IPS-18c (cell line): Measurements from ENCODE around the gene HSPA4.
"Not testable (repeated sequence)": the region's sequence is repeated elsewhere in the genome, so short reads cannot be mapped to it uniquely, and the experiment has no call there.

ENCODE experiments used
- H3K4me3 ChIP-seq: 2 replicates; pipeline ENCODE4 v1.7.0; 2013; ENCODE audit warnings: low read depth, mild to moderate bottlenecking, low read length, moderate library complexity; ENCODE audit not compliant: insufficient read depth
- H3K9me3 ChIP-seq: one replicate; pipeline ENCODE4 v1.6.1; 2013; ENCODE audit warnings: mild to moderate bottlenecking, low read length, moderate library complexity; ENCODE audit not compliant: control insufficient read depth, insufficient read depth

The HSPA4 gene

DNA sequence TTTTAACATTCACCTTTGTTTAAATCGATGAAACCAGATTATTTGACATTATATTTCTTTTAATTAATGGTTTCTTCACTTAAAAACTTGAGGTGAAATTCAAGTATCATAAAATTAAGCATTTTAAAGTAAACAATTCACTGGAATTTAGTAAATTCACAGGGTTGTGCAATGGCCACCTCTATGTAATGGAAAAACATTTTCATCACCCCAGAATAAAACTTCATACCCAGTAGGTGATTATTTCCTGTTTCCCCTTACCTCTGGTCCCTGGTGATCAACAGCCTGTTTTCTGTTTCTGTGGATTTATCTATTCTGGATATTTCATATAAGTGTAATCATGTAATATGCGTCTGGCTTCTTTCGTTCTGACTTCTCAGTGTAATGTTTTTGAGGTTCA lies 27.2 kb downstream of the HSPA4 start:
- H3K9me3 ChIP-seq, result no peaks in the 10 kb centered on the region

DNA sequence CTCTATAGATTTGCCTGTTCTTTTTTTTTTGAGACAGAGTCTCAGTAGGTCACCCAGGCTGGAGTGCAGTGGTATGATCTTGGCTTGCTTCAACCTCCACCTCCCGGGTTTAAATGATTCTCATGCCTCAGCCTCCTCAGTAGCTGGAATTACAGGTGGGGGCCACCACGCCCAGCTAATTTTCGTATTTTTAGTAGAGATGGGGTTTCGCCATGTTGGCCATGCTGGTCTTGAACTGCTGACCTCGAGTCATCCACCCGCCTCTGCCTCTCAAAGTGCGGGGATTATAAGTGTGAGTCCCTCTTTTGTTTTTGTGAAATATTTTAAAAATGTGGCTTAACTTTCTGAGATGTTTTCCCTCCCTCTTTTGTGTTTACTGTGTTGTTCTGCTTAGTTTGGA lies 29.2 kb downstream of the HSPA4 start:
- Histone ChIP-seq H3K9me3 (no peaks in the 10 kb centered on the region), H3K4me3 (no peak overlapping the region)

More for the DNA sequence above, 27.2 kb downstream of the HSPA4 start:
- no peak overlapping the region for H3K4me3 ChIP-seq

DNA sequence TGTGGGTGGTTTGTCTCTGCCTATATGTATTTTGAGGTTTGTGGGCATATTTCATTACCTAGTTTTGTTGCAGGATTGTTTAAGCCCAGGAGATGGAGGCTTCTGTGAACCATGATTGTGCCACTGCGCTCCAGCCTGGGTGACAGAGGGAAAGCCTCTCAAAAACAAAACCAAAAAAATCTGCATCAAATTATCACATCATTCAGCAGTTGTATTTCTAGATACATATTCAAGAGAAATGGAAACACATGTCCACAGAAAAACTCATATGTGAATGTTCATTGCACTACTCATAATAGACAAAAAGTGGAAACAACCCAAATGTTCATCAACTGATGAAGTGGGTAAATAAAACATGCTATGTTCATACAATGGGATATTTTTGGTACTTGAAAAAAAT lies 29.9 kb downstream of the HSPA4 start:
- Histone ChIP-seq H3K4me3 (no peak overlapping the region), H3K9me3 (no peaks in the 10 kb centered on the region)

DNA sequence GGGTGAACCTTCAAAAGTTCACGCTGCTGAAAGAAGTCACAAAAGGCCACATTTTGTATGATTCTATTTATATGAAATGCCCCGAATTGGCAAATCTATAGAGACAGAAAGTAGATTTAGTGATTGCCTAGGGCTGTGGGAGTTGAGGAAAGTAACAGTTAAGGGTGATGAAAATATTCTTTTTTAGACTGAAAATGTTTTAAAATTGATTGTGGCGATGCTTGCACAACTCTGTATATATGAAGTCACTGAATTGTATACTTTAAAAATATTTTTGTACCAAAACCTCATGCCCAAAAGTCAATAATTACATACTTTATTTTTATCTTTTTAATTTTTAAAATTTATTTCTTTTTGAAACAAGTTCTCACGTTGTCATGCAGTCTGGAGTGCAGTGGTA lies 30.3 kb downstream of the HSPA4 start:
- Histone ChIP-seq H3K9me3 (no peaks in the 10 kb centered on the region), H3K4me3 (no peak overlapping the region)

DNA sequence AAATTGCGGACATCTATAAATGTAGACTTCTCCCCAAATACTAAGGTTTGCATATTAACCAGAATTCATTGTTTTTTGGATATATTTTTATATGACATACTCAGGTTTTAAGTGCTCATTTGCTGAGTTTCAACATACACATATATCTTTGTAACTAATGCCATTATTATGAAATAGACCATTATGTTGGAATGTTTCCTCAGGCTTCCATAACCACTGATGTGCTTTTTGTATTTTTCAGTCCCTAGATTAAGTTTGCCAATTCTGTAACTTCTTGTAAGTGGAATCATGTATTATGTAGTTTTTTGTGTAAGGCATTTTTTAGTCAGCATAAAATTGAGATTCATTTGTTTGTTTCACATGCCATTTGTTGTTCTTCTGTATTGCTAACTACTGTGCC lies 32.1 kb downstream of the HSPA4 start:
- H3K9me3 ChIP-seq, result no peaks in the 10 kb centered on the region
- no peak overlapping the region for H3K4me3 ChIP-seq

DNA sequence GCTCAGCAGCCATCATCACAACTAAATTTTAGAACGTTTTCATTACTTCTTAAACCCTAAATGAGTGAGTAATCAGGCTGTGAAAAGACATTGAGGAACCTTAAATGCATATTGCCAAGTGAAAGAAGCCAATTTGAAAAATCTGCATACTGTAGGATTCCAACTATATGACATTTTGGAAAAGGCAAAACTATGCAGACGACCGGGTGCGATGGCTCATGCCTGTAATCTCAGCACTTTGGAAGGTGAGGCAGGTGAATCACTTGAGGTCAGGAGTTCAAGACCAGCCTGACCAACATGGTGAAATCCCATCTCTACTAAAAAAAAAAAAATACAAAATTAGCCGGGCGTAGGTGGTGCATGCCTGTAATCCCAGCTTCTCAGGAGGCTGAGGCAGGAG lies 33.4 kb downstream of the HSPA4 start:
- H3K4me3 ChIP-seq, H3K9me3 ChIP-seq: not testable (repeated sequence)

DNA sequence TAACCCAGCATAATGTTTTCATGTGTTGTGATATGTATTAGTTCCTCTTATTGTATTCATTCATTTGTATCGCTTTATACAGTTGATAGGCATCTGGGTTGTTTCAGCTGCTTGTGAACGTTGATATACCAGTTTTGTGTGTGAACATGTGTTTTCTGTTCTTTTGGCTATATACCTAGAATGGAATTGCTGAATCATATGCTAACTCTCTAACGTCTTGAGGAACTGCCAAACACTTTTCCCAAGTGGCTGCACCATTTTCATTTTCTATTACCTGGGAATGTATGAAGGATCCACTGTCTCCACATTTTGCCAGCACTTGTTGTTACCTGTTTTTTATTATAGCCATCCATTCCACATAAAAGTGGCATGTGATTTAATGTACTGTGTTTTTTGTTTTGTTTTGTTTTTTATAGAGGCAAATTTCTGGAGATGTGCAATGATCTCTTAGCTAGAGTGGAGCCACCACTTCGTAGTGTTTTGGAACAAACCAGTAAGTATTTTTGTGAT lies 34.6 kb downstream of the HSPA4 start:
- Histone ChIP-seq H3K9me3 (no peaks in the 10 kb centered on the region), H3K4me3 (no peak overlapping the region)

DNA sequence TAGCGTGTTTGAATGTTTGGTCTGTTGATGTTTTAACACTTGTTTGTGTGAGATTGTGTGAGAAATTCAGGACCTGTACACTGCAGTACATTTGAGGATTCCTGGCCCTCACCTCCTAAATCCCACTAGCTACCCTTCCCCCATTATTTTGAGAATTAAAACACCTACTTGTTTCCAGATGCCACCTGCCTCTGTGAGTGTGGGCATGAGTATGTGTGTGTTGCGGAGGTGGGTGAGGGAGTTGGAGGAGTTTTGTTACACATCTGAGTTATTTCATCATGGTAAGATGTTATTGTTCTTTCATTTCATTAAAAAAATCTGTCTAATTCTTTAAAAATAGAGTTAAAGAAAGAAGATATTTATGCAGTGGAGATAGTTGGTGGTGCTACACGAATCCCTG lies 36.3 kb downstream of the HSPA4 start:
- H3K9me3 ChIP-seq, result no peaks in the 10 kb centered on the region
- H3K4me3 ChIP-seq, result no peak overlapping the region

DNA sequence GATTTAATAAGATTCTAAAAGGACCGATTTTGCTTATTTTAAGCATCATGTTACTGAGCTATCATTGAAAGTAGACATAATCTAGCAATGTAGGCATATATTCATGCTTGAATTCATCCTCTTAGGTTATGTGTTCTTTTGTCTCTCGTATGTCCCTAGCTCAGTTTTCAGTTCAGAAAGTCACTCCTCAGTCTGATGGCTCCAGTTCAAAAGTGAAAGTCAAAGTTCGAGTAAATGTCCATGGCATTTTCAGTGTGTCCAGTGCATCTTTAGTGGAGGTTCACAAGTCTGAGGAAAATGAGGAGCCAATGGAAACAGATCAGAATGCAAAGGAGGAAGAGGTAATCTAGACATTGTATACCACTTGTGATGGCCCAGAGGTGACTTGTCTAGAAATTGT lies 39.2 kb downstream of the HSPA4 start:
- H3K4me3 ChIP-seq, result no peak overlapping the region
- no peaks in the 10 kb centered on the region for H3K9me3 ChIP-seq

DNA sequence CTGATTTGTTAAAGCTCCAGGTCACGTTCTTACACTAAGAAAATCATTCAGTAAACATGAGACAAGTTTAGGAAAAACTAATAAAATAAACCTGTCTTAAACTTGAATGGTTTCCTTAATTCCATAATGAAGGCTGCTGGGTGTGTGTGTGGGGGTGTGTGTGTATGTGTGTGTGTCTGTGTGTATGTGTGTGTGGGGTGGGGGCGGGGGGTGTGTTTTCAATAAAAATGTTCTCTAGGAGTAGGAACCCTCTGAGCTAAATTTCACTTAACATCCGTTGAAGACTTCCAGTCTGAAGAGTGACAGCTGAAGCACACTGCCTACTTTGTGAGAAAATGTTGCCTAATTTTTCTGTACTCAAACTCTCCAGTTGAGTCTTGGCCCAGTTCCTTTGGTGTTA lies 54.5 kb downstream of the HSPA4 start:
- peaks cover 2% of the 10 kb centered on the region for H3K9me3 ChIP-seq
- no peak overlapping the region for H3K4me3 ChIP-seq

DNA sequence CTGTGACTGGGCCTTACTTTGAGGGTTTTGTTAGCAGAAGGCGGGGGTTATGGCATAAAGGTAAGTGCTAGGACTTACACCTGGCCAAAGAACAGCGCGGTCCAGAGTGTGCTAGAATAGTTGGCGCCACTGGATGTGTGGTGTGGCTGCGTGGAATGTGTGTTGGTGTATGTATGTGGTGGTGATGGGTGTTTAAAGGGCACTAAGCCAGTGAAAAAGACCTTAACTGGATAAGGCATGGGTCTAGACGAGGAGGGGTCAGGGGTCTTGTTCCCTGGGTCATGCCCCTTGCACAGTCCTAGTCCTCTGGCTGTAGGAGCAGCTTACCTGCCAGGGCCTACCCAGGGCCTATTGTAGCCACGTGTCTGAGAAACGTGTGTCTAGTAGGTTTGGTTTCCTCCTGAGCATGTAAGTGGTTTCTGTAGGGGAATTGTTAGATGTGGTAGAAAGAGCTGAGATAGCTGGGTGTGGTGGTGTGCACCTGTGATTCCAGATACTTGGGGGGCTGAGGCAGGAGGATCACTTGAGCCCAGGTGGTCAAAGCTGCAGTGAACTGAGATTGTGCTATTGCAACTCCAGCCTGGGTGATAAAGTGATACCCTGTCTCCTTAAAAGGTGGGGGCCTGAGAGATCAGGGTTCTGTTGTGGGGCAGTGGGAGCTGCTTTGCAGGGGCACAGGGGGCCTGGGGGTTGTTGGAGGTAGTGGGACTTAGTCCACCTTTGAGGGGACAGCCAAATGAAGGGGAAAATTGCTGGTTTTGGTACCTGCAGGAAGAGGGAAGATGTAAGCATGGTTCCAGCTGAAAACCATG lies 55.2 kb downstream of the HSPA4 start:
- H3K4me3 ChIP-seq, result no peak overlapping the region
- peaks cover 2% of the 10 kb centered on the region for H3K9me3 ChIP-seq

DNA sequence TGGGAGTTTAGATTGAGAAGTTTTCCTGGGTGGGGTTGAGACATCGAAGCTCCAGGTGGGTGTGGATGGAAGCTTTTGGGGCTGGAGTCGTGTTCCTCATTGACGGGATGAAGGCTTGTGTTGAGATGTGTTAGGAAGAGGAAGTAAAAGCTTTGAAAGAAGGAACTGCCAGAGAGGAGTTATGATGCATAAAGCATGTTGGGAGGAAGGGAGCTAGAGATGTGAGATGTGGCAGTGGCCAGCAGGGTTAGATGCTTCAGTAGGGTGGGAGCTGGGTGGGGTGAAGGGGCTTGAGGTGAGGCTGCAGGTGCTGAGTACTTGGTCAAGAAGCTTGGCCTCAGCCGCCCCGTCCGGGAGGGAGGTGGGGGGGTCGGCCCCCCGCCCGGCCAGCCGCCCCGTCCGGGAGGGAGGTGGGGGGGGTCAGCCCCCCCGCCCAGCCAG lies 56.7 kb downstream of the HSPA4 start:
- Histone ChIP-seq H3K4me3 (no peak overlapping the region), H3K9me3 (peaks cover 2% of the 10 kb centered on the region)

DNA sequence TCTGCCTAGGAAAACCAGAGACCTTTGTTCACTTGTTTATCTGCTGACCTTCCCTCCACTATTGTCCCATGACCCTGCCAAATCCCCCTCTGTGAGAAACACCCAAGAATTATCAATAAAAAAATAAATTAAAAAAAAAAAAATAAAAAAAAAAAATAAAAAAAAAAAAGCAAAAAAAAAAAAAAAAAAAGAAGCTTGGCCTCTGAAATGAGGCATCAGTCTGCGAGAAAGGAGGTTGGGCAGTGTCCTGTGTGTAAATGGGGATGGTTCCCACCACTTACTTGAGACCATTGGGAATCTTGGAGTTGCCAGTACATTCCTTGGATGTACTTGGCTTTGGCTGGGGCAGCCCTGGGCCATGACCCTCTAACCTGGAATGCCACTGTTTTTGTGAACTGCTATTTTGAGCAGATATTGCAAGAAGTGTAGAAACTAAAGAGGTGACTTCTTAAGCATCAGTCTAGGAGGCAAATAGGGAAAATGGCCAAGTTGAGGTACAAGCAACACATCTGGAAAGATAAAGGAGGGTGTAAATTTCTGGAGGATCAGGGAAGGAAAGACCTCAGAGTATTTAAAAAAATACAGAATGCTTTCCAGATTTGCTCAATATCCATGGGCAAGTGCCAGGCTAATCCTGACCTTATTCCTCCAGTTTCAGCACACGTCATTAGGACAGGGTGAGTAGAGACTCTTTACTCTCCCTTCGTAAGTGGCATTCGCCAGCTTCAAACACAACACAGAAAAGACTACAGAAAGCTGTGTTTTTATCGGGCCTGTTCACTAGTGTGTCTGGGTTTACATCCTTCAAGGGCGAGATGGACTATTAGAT lies 58.1 kb downstream of the HSPA4 start:
- peaks cover 2% of the 10 kb centered on the region for H3K9me3 ChIP-seq
- no peak overlapping the region for H3K4me3 ChIP-seq

DNA sequence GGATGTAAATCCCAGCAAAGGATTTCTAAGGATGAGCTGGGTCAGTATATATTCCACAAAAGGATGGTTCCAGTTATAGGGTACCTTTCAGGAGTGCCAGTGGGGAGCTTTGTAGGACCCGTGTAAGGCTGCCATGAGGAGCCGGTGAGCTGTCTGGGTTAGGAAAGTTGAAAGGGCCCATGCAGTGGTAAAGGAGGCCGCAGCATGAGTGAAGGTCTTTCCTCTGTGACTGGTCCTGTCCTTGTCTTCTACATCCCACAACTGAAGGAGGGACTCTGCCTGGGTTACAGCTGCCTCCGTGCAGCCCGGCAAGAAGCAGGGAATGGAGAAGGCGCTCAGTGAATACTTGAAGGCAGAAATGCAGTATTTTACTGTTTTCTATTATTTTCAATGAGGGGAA lies 58.9 kb downstream of the HSPA4 start:
- Histone ChIP-seq H3K9me3 (peaks cover 2% of the 10 kb centered on the region), H3K4me3 (no peak overlapping the region)

DNA sequence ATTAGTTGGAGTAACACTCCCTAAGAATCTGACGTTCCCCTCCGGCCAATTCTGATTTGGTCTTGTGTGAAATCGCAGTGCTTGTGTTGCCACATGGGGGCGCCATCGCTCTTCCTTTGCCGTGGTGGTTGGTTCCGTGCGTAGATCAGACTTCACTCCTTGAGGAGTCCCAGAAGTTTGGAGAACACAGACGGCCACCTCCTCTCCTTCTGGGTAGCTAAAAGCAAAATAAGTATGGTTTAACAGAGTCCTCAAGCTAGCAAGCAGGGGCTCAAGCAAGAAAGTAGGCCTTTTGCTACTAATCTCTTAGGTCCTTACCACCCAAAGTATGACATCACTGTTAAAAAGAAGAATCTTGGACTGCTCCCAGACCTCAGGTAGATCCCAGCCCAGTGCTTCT lies 59.5 kb downstream of the HSPA4 start:
- peaks cover 2% of the 10 kb centered on the region for H3K9me3 ChIP-seq
- no peak overlapping the region for H3K4me3 ChIP-seq

DNA sequence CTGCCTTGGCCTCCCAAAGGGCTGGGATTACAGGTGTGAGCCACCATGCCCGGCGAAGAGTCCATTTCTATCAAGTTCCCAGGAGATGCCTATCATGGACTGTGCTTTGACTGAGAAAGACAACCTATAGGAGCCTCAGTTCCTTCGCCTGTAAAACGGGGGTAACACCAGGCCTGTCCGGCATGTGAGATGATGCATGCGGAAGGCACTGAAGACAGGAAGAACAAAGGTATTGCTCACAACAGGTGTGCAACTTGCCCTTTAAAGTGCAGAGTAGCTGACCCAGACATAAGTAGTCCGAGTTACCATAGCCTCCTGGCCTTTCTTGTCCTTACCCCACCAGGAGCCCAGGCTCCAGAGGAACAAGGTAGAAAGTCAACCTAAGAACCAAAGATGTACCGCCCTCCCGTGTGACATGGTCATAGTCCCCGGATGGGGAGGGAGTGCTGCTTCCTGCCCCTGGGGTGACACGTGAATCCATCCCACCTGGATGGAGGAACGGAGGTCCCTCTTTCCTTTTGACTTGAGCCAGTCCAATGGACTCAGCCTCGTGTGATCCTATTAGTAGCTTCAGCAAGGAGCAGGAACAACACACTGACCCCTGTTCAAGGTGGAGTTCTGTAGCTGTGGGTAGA lies 60.3 kb downstream of the HSPA4 start:
- H3K9me3 ChIP-seq, result no peaks in the 10 kb centered on the region
- H3K4me3 ChIP-seq, result no peak overlapping the region

DNA sequence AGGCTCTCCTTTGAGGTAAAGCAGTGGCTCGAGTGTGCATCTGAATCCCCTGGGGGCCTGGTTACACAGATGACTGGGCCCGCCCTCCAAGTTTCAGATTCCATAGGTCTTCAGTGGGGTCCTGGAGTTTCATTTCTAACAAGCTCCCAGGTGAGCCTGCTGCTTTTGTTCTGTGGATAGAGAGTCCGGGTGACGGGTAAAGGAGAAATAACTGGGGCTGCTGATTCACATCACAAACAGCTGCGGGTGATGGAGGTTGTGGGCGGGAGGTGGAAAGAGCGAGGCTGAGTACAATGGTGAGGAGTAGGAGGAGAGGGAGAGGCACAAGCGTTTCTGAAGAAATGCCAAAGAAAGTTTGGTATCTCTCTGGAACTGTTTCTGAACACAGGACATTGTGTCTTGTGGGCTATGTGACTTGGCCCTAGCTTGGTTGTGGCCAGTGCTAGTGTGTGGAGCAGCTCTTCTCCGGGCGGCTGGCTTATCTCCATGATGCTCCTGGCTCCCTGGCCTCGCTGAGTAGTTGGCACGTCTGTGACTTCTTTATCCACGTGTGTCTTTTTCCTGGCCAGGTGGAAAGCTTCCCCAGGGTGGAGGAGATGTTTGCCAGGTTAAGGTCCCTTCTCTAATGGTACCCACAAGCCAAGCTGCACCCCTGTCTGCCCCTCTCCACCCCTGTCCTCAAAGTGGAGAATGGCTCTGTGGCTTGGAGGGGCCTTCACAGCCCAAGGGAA lies 61.7 kb downstream of the HSPA4 start:
- H3K9me3 ChIP-seq, result no peaks in the 10 kb centered on the region

More for the DNA sequence above, 61.7 kb downstream of the HSPA4 start:
- H3K4me3 ChIP-seq, result no peak overlapping the region
